Endothelial cell of umbilical vein (primary cell): Measurements from ENCODE around the gene CCDC102B.

ENCODE experiments used
- CTCF ChIP-seq, 2 donors: IDR thresholded peaks; 1 replicate in 1 of 2; 2 replicates in 1 of 2; pipeline ENCODE4 v1.5.1; 2011; ENCODE audit warnings: low read length in 2 of 2, mild to moderate bottlenecking in 2 of 2, moderate library complexity in 2 of 2, control low read depth in 1 of 2, inconsistent platforms in 1 of 2, low read depth in 1 of 2; ENCODE audit not compliant: insufficient read depth in 1 of 2; ENCODE audit errors: extremely low read depth in 1 of 2
- POLR2A ChIP-seq: IDR thresholded peaks from 2 replicates; pipeline ENCODE4 v1.6.1; 2012; ENCODE audit warnings: low read depth, mild to moderate bottlenecking, control low read depth, low read length
- POLR2AphosphoS5 ChIP-seq: IDR thresholded peaks from 2 replicates; pipeline ENCODE4 v1.6.1; 2012; ENCODE audit warnings: low read depth, mild to moderate bottlenecking, control low read depth, low read length, moderate library complexity; ENCODE audit not compliant: insufficient read depth
- TF ChIP-seq, protein P1 (sequence below): IDR thresholded peaks from 2 replicates; pipeline ENCODE4 v1.6.1; 2011; ENCODE audit not compliant: insufficient read depth, insufficient read length

DNA sequence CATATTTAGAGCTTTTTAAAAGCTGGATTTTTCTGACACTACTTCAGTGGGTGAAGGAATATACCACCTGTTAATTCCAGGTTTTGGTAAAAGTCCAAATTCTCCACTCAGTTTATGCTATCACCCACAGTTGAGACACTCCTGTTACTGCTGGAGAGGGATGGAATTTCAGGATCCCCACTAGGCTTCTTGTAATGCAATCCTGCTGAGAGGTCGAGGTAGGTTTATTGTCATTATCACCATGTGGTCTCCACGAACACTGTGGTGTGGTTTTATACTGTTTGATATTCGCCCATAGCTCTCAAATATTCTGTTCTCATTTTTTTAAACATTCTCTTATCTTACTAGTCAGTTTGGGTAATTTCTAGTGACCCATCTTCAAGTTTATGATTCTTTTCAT is 167.9 kb downstream of the CCDC102B start:
- no peak for TF ChIP-seq CTCF (IDR thresholded peaks at IDR 0.05; ENCODE audit: extremely low read depth in 1 of 2, insufficient read depth in 1 of 2, low read depth in 1 of 2, low read length in 2 of 2)
- TF ChIP-seq POLR2A: no peak
- TF ChIP-seq, protein P1, sequence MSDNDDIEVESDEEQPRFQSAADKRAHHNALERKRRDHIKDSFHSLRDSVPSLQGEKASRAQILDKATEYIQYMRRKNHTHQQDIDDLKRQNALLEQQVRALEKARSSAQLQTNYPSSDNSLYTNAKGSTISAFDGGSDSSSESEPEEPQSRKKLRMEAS: no peak
- no peak for TF ChIP-seq POLR2AphosphoS5
